ENCODE measurements around the gene FAM240A. TPM values are rescaled to one million over a fixed set of nuclear protein-coding genes. Genes with fewer than 3 reads are reported as not detected.

The FAM240A gene
- total and polyA plus RNA-seq, 8 donors = not detected

DNA sequence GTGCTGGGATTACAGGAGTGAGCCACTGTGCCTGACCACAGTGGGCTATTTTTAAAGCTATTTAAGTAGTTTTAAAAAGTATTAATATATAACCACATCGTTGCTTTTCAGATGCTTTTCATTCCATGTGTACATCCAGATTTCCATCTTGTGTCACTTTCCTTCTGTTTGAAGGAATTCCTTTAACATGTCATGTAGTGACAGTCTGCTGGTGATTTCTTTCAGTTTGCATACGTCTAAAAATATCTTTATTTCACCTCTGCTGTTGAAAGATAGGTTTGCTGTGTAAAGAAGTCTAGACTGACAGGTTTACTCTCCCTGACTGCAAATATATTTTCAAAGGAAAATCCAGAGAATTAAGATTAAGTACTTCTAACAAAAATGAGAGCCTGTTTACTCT is 12.2 kb downstream of the FAM240A start:
- H3K4me3 ChIP-seq = no peak overlapping the region
- 33 to 34% methylated on average over 2 of the region's 2 CpGs for WGBS, 2 donors
- H3K36me3 ChIP-seq = no peaks in the 10 kb centered on the region
- DNase-seq (no peak), FAIRE-seq (no peak), ATAC-seq (no peak)
- H3K9me3 ChIP-seq = no peaks in the 10 kb centered on the region
- no peaks in the 10 kb centered on the region for H3K27me3 ChIP-seq
- TF ChIP-seq, protein P1, sequence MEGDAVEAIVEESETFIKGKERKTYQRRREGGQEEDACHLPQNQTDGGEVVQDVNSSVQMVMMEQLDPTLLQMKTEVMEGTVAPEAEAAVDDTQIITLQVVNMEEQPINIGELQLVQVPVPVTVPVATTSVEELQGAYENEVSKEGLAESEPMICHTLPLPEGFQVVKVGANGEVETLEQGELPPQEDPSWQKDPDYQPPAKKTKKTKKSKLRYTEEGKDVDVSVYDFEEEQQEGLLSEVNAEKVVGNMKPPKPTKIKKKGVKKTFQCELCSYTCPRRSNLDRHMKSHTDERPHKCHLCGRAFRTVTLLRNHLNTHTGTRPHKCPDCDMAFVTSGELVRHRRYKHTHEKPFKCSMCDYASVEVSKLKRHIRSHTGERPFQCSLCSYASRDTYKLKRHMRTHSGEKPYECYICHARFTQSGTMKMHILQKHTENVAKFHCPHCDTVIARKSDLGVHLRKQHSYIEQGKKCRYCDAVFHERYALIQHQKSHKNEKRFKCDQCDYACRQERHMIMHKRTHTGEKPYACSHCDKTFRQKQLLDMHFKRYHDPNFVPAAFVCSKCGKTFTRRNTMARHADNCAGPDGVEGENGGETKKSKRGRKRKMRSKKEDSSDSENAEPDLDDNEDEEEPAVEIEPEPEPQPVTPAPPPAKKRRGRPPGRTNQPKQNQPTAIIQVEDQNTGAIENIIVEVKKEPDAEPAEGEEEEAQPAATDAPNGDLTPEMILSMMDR (IDR thresholded peaks at IDR 0.05) = no peak
- H3K4me1 ChIP-seq = no peaks in the 10 kb centered on the region
- intact Hi-C loops (cut with DNase I) = loop anchor here in 1 of 3 donors (10.0 kb wide), 1 partner anchor 120 kb away; no protein-coding TSS in a partner anchor
- H3K27ac ChIP-seq = no peak overlapping the region

GRCh38 chr3:46624975-46625490 is 12.7 kb downstream of the FAM240A start:
- DNase-seq = no peak
- TF ChIP-seq, protein P1 (IDR thresholded peaks at IDR 0.05) = no peak
- FAIRE-seq = no peak
- Histone ChIP-seq H3K9me3 (no peaks in the 10 kb centered on the region), H3K27ac (no peak overlapping the region), H3K4me3 (no peak overlapping the region), H3K36me3 (no peaks in the 10 kb centered on the region), H3K4me1 (peaks cover 0 to 1% (median 0%) of the 10 kb centered on the region in 3 donors), H3K27me3 (no peaks in the 10 kb centered on the region)
- WGBS, 2 donors = 74 to 81% methylated on average over 3 of the region's 3 CpGs
- no peak for ATAC-seq
- intact Hi-C loops (cut with DNase I) = loop anchor here in 1 of 3 donors (5.0 to 10.0 kb wide), 2 partner anchors 120 to 143 kb away; no protein-coding TSS in a partner anchor

DNA sequence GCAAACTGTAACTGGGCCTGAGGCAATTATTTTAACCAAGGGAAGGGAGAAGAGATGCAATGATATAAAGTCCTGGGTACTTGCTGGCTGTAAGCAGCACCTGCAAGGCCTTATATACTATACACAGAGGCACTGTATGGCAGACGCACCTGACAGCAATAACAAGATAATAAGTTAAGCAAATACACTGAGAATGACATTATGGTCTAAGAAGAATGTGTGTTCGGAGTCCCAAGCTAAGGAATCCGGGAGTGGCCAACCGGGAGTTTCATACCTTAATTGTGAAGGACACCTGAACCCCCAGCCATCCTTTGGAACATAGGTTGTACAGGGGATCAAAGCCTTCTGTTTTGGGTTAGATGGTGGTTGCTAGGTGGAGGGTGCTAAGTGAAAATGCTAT is 13.7 kb downstream of the FAM240A start:
- no peaks in the 10 kb centered on the region for H3K27me3 ChIP-seq
- FAIRE-seq (no peak), DNase-seq (no peak), ATAC-seq (no peak)
- H3K9me3 ChIP-seq = no peaks in the 10 kb centered on the region
- TF ChIP-seq, protein P1 (IDR thresholded peaks at IDR 0.05) = no peak
- peaks cover 0 to 3% (median 0%) of the 10 kb centered on the region in 3 donors for H3K4me1 ChIP-seq
- H3K27ac ChIP-seq = no peak overlapping the region
- H3K36me3 ChIP-seq = no peaks in the 10 kb centered on the region
- 78 to 80% methylated on average over 4 of the region's 4 CpGs for WGBS, 2 donors
- intact Hi-C loops (cut with DNase I) = loop anchor here in 1 of 3 donors (5.0 to 10.0 kb wide), 2 partner anchors 121 to 144 kb away; no protein-coding TSS in a partner anchor
- H3K4me3 ChIP-seq = no peak overlapping the region

DNA sequence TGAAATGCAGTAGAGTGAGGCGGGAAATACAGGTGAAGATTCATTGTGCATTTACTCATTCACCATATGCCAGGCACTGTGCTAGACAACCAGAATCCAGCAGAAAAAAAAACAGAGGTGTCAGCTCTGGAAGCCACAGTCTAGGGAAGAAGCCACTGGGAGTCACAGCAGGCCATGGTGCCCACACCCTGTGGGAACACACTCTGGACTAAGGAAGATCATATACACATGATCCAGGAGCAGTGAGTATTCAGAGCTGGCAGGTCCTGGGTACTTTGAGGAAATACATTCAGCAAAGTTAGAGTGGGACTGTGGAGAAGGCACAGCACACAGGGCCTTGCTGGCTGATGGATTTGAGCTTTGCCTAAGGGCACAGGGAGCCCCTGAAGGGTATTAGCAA is 14.8 kb downstream of the FAM240A start:
- no peaks in the 10 kb centered on the region for H3K36me3 ChIP-seq
- H3K4me3 ChIP-seq = no peak overlapping the region
- no peak for DNase-seq
- H3K27ac ChIP-seq = no peak overlapping the region
- no peaks in the 10 kb centered on the region for H3K27me3 ChIP-seq
- peaks cover 0 to 3% (median 0%) of the 10 kb centered on the region in 3 donors for H3K4me1 ChIP-seq
- intact Hi-C loops (cut with DNase I) = loop anchor here in 1 of 3 donors (5.0 to 10.0 kb wide), 2 partner anchors 122 to 145 kb away; no protein-coding TSS in a partner anchor
- 82 to 92% methylated on average over 1 of the region's 1 CpG for WGBS, 2 donors
- no peak for ATAC-seq
- TF ChIP-seq, protein P1 (IDR thresholded peaks at IDR 0.05) = no peak
- FAIRE-seq = no peak
- H3K9me3 ChIP-seq = no peaks in the 10 kb centered on the region

- no peak for FAIRE-seq
- TF ChIP-seq, protein P1 (IDR thresholded peaks at IDR 0.05) = no peak
Observed at GRCh38 chr3:46628901-46629369, 16.6 kb downstream of the FAM240A start.

More at GRCh38 chr3:46628901-46629369, 16.6 kb downstream of the FAM240A start:
- H3K4me3 ChIP-seq = no peak overlapping the region
- peaks cover 0 to 3% (median 0%) of the 10 kb centered on the region in 3 donors for H3K4me1 ChIP-seq
- intact Hi-C loops (cut with DNase I) = loop anchor here in 1 of 3 donors (5.0 to 10.0 kb wide), 2 partner anchors 124 to 147 kb away; no protein-coding TSS in a partner anchor
- no peaks in the 10 kb centered on the region for H3K36me3 ChIP-seq
- ATAC-seq (peak in 2 of 4 donors; percentile 15 to 46), DNase-seq (no peak)
- H3K27me3 ChIP-seq = no peaks in the 10 kb centered on the region
- no peaks in the 10 kb centered on the region for H3K9me3 ChIP-seq
- 86 to 87% methylated on average over 10 of the region's 10 CpGs for whole genome bisulfite sequencing, 2 donors
- no peak overlapping the region for H3K27ac ChIP-seq
